GM12878 (cell line): ENCODE results near the gene CLK1. TPM values are rescaled to one million over a fixed set of nuclear protein-coding genes. Genes with fewer than 3 reads are reported as not detected.

Experiments used
- ATF7 ChIP-seq: fragments of 450-650 bp; IDR thresholded peaks from 2 replicates; pipeline ENCODE4 v1.6.1; 2016; ENCODE audit warnings: low read depth, mild to moderate bottlenecking
- E2F8 ChIP-seq: fragments of 450-650 bp; IDR thresholded peaks from 2 replicates; pipeline ENCODE4 v1.6.1; 2018; ENCODE audit warnings: mild to moderate bottlenecking, low read depth, moderate library complexity; ENCODE audit not compliant: partially characterized antibody
- EED ChIP-seq: sonication (generic); IDR thresholded peaks from 2 replicates; pipeline ENCODE4 v1.6.1; 2016; ENCODE audit warnings: antibody characterized with exemption, low read depth
- EGR1 ChIP-seq, 2 experiments: IDR thresholded peaks; 1 replicate in 1 of 2; 2 replicates in 1 of 2; pipeline ENCODE4 v1.6.1; 2011 to 2012; ENCODE audit warnings: low read depth in 2 of 2, low read length in 2 of 2, borderline replicate concordance in 1 of 2, mild to moderate bottlenecking in 1 of 2, moderate library complexity in 1 of 2
- EP300 ChIP-seq, 2 experiments: fragments of 150-350 bp in 1 of 2; IDR thresholded peaks; 2 replicates each; pipeline ENCODE4 v1.6.1; 2011 to 2012; ENCODE audit warnings: low read depth in 2 of 2, low read length in 2 of 2, borderline replicate concordance in 1 of 2, improper control_type of control experiment in 1 of 2, inconsistent platforms in 1 of 2; ENCODE audit not compliant: control insufficient read depth in 1 of 2
- HCFC1 ChIP-seq: fragments of 150-350 bp; IDR thresholded peaks from 2 replicates; pipeline ENCODE4 v1.6.1; 2014; ENCODE audit warnings: low read length
- IKZF1 ChIP-seq: fragments of 450-650 bp; conservative IDR thresholded peaks from 2 replicates; pipeline ENCODE4 v1.6.1; 2017; ENCODE audit warnings: antibody characterized with exemption, mild to moderate bottlenecking
- IKZF2 ChIP-seq, 2 experiments: fragments of 450-650 bp; IDR thresholded peaks; 2 replicates each; pipeline ENCODE4 v1.6.1; 2017; ENCODE audit warnings: mild to moderate bottlenecking in 2 of 2, moderate library complexity in 2 of 2
- JUND ChIP-seq: IDR thresholded peaks from 2 replicates; pipeline ENCODE4 v1.6.1; 2012; ENCODE audit warnings: low read depth, mild to moderate bottlenecking, low read length, improper control_type of control experiment, moderate library complexity
- LARP7 ChIP-seq: fragments of 450-650 bp; IDR thresholded peaks from 2 replicates; pipeline ENCODE4 v1.6.1; 2017; ENCODE audit warnings: mild to moderate bottlenecking
- MEF2B ChIP-seq: fragments of 450-650 bp; IDR thresholded peaks from 2 replicates; pipeline ENCODE4 v1.6.1; 2018; ENCODE audit warnings: mild to moderate bottlenecking, moderate library complexity; ENCODE audit not compliant: partially characterized antibody, poor library complexity, severe bottlenecking
- MTA3 ChIP-seq: IDR thresholded peaks from 2 replicates; pipeline ENCODE4 v1.6.1; 2012; ENCODE audit warnings: low read length, inconsistent platforms, borderline replicate concordance
- NFYA ChIP-seq: IDR thresholded peaks from 2 replicates; pipeline ENCODE4 v1.6.1; 2011; ENCODE audit warnings: low read depth, mild to moderate bottlenecking, low read length, improper control_type of control experiment, borderline replicate concordance
- NR2C2 ChIP-seq: IDR thresholded peaks from 2 replicates; pipeline ENCODE4 v1.6.1; 2011; ENCODE audit warnings: borderline replicate concordance, low read depth; ENCODE audit not compliant: control insufficient read depth, insufficient read length
- PAX5 ChIP-seq: IDR thresholded peaks from 2 replicates; pipeline ENCODE4 v1.6.1; 2011; ENCODE audit warnings: low read depth, low read length, borderline replicate concordance
- POLR2A ChIP-seq: IDR thresholded peaks from 2 replicates; pipeline ENCODE4 v1.6.1; 2011; ENCODE audit warnings: low read depth, mild to moderate bottlenecking, low read length
- RFX5 ChIP-seq: IDR thresholded peaks from 2 replicates; pipeline ENCODE4 v1.6.1; 2011; ENCODE audit warnings: low read depth, low read length, improper control_type of control experiment
- SIX5 ChIP-seq: IDR thresholded peaks from 2 replicates; pipeline ENCODE4 v1.6.1; 2011; ENCODE audit warnings: mild to moderate bottlenecking, low read depth, low read length, moderate library complexity; ENCODE audit not compliant: severe bottlenecking
- SMAD1 ChIP-seq: fragments of 450-650 bp; IDR thresholded peaks from 2 replicates; pipeline ENCODE4 v1.6.1; 2018; ENCODE audit warnings: mild to moderate bottlenecking, low read depth; ENCODE audit not compliant: partially characterized antibody
- SMARCA5 ChIP-seq: fragments of 450-650 bp; IDR thresholded peaks from 2 replicates; pipeline ENCODE4 v1.6.1; 2017; ENCODE audit warnings: mild to moderate bottlenecking
- STAT1 ChIP-seq: fragments of 450-650 bp; conservative IDR thresholded peaks from 2 replicates; pipeline ENCODE4 v1.6.1; 2014; ENCODE audit warnings: antibody characterized with exemption, mild to moderate bottlenecking
- ZSCAN29 ChIP-seq: fragments of 450-650 bp; IDR thresholded peaks from 2 replicates; pipeline ENCODE4 v1.6.1; 2017; ENCODE audit warnings: mild to moderate bottlenecking, moderate library complexity
- polyA plus RNA-seq, 11 experiments: library from polyadenylated mRNA; depleted of rRNA in 4 of 11; unstranded in 6 of 11; stranded (reverse) in 5 of 11; fragments of >200 nt; fragmentation: Nextera tagmentation in 4 of 11; fragmentation: Illumina TruSeq in 1 of 11; extraction: Ambion mirVana in 4 of 11; extraction: Trizol in 1 of 11; gene quantifications; 1 replicate in 1 of 11; 2 replicates in 10 of 11; pipeline versions ENCODE4 v1.2.1 to v1.2.3, GENCODE V29; 2011 to 2016; ENCODE audit warnings: inconsistent platforms in 2 of 11, missing spikeins in 2 of 11, low read depth in 1 of 11
- total RNA-seq, 4 experiments: library from RNA; depleted of rRNA in 3 of 4; stranded (reverse); fragments of >200 nt in 3 of 4; fragmentation: Illumina TruSeq in 1 of 4; extraction: Trizol in 1 of 4; gene quantifications; 2 replicates each; pipeline versions ENCODE4 v1.2.1 to v1.2.3, GENCODE V29; 2013 to 2021
- TF ChIP-seq, protein P1 (sequence below): fragments of 450-650 bp; IDR thresholded peaks from 2 replicates; pipeline ENCODE4 v1.6.1; 2014; ENCODE audit warnings: mild to moderate bottlenecking
- TF ChIP-seq, protein P2 (sequence below): IDR thresholded peaks from 2 replicates; pipeline ENCODE4 v1.6.1; 2012; ENCODE audit warnings: low read depth, low read length, improper control_type of control experiment
- TF ChIP-seq, protein P3 (sequence below): IDR thresholded peaks from 2 replicates; pipeline ENCODE4 v1.6.1; 2012; ENCODE audit warnings: low read length, inconsistent platforms

The CLK1 gene
- total and polyA plus RNA-seq, 10 of the 15 experiments (the other 5 are each of a cell fraction or from before 2014, with no cell fraction given): 61.2 to 221 (median 80.1) TPM

GRCh38 chr2:200811333-200812121 lies 52.9 kb downstream of the CLK1 start, which contains the start of gene BZW1 (continued):
- 0 out of 4 replicates have a peak, but pooled peaks of 1 of the 2 experiments have one; percentile 5 for TF ChIP-seq EP300 (IDR thresholded peaks at IDR 0.05; ENCODE audit: borderline replicate concordance in 1 of 2, control insufficient read depth in 1 of 2, low read depth in 2 of 2, low read length in 2 of 2)
- TF ChIP-seq, protein P1, sequence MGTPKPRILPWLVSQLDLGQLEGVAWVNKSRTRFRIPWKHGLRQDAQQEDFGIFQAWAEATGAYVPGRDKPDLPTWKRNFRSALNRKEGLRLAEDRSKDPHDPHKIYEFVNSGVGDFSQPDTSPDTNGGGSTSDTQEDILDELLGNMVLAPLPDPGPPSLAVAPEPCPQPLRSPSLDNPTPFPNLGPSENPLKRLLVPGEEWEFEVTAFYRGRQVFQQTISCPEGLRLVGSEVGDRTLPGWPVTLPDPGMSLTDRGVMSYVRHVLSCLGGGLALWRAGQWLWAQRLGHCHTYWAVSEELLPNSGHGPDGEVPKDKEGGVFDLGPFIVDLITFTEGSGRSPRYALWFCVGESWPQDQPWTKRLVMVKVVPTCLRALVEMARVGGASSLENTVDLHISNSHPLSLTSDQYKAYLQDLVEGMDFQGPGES: peak; percentile 53; the same call in 1 of the 2 replicates
- TF ChIP-seq POLR2A: peak; percentile 90
- TF ChIP-seq SMAD1: peak; percentile 72
- TF ChIP-seq EED: no peak
- TF ChIP-seq MEF2B: no peak
- TF ChIP-seq ATF7: peak; percentile 100
- no peak for TF ChIP-seq ZSCAN29
- TF ChIP-seq RFX5: no peak
- TF ChIP-seq NFYA: no peak
- TF ChIP-seq E2F8: peak; percentile 76
- TF ChIP-seq, protein P2, sequence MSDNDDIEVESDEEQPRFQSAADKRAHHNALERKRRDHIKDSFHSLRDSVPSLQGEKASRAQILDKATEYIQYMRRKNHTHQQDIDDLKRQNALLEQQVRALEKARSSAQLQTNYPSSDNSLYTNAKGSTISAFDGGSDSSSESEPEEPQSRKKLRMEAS: no peak
- TF ChIP-seq STAT1: no peak; the same call in 1 of the 2 replicates
- no peak; the same call in 1 of the 2 replicates for TF ChIP-seq LARP7
- TF ChIP-seq SIX5: peak; percentile 49
- peak; percentile 42 for TF ChIP-seq HCFC1
- no peak for TF ChIP-seq NR2C2
- TF ChIP-seq JUND: peak; percentile 98
- TF ChIP-seq PAX5: no peak
- TF ChIP-seq MTA3: no peak
- TF ChIP-seq, protein P3, sequence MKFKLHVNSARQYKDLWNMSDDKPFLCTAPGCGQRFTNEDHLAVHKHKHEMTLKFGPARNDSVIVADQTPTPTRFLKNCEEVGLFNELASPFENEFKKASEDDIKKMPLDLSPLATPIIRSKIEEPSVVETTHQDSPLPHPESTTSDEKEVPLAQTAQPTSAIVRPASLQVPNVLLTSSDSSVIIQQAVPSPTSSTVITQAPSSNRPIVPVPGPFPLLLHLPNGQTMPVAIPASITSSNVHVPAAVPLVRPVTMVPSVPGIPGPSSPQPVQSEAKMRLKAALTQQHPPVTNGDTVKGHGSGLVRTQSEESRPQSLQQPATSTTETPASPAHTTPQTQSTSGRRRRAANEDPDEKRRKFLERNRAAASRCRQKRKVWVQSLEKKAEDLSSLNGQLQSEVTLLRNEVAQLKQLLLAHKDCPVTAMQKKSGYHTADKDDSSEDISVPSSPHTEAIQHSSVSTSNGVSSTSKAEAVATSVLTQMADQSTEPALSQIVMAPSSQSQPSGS: peak; percentile 23; the same call in 1 of the 2 replicates
- no peak for TF ChIP-seq SMARCA5
- TF ChIP-seq IKZF2 (IDR thresholded peaks at IDR 0.05): peak in 1 of 2 experiments; percentile 54; a peak in 2 of 4 replicates
- peak in 1 of 2 experiments; percentile 98; a peak in 2 of 3 replicates for TF ChIP-seq EGR1 (IDR thresholded peaks at IDR 0.05; ENCODE audit: borderline replicate concordance in 1 of 2, low read depth in 2 of 2, low read length in 2 of 2)
- TF ChIP-seq IKZF1: peak; percentile 44; the same call in 1 of the 2 replicates
